Kidney (tissue), 14 donors: Measurements from ENCODE around the gene SIT1. TPM values are rescaled to one million over a fixed set of nuclear protein-coding genes. Genes with fewer than 3 reads are reported as not detected.

Experiments used
- DNase-seq, 5 donors: peaks; one replicate each; pipeline ENCODE4 v3.0.0-alpha.2; 2013 to 2020
- FAIRE-seq: peaks from 2 replicates; lab custom pipeline; 2012; peaks lifted over from hg19 to GRCh38; lab: Jason Lieb, UNC
- H3K27ac ChIP-seq, 2 donors: one replicate each; pipeline ENCODE4 v1.7.0; 2013; ENCODE audit warnings: low read depth in 2 of 2, low read length in 2 of 2, inconsistent platforms in 1 of 2
- H3K27me3 ChIP-seq: one replicate; pipeline ENCODE4 v1.7.1; 2013; ENCODE audit warnings: low read length, inconsistent platforms; ENCODE audit not compliant: control insufficient read depth, insufficient read depth
- H3K36me3 ChIP-seq, 3 donors: one replicate each; pipeline versions ENCODE4 v1.7.0 to v1.7.1; 2013; ENCODE audit warnings: low read length in 3 of 3, control low read depth in 1 of 3, inconsistent platforms in 1 of 3; ENCODE audit not compliant: insufficient read depth in 3 of 3, control insufficient read depth in 2 of 3
- H3K4me1 ChIP-seq, 3 donors: one replicate each; pipeline versions ENCODE4 v1.7.0 to v1.7.1; 2013; ENCODE audit warnings: low read length in 3 of 3, inconsistent platforms in 1 of 3, low read depth in 1 of 3; ENCODE audit not compliant: control insufficient read depth in 2 of 3, insufficient read depth in 2 of 3
- H3K4me3 ChIP-seq, 3 donors: one replicate each; pipeline versions ENCODE4 v1.7.0 to v1.8.1; 2013; ENCODE audit warnings: low read length in 3 of 3, control low read depth in 1 of 3, inconsistent platforms in 1 of 3
- H3K9ac ChIP-seq, 3 donors: one replicate each; pipeline versions ENCODE4 v1.7.0 to v1.7.1; 2013; ENCODE audit warnings: low read length in 3 of 3, control low read depth in 1 of 3, inconsistent platforms in 1 of 3
- H3K9me3 ChIP-seq, 3 donors: one replicate each; pipeline versions ENCODE4 v1.7.0 to v1.7.1; 2013; ENCODE audit warnings: low read length in 3 of 3, control low read depth in 1 of 3, inconsistent platforms in 1 of 3; ENCODE audit not compliant: control insufficient read depth in 2 of 3, insufficient read depth in 1 of 3
- intact Hi-C: fragments of 100-400 bp; cut with DNase I; formaldehyde crosslinking; loops from one replicate; pipeline ENCODE4 v1.11.1; 2022
- polyA plus RNA-seq: library from polyadenylated mRNA; stranded (reverse); fragments of 350-450 nt; fragmentation: Illumina TruSeq; extraction: RNeasy Lipid Tissue Mini Kit (QIAGEN cat#74804); gene quantifications from one replicate; pipeline ENCODE4 v1.2.3, GENCODE V29; 2014; ENCODE audit warnings: low read depth, low replicate concordance; ENCODE audit not compliant: insufficient read depth
- total RNA-seq: library from RNA; stranded (reverse); fragmentation: NEBNext Ultra II Directional; extraction: Animal tissue kit (Norgen Biotek cat#: 25700); gene quantifications from one replicate; pipeline ENCODE4 v1.2.1, GENCODE V29; 2021
- TF ChIP-seq, protein P1 (sequence below): IDR thresholded peaks from 3 replicates; pipeline ENCODE4 v1.5.1; 2012; ENCODE audit warnings: mild to moderate bottlenecking, moderate library complexity, borderline replicate concordance; ENCODE audit not compliant: insufficient read depth; ENCODE audit errors: extremely low read depth
- donor health status: control.
- donor health status: control.
- donor health status: control.
- donor health status: control.
- donor health status: control.
- donor health status: DM: yes; HTN: yes; CAD: no.
- donor health status: Normal renal cell carcinoma (clear cell type).

SIT1 gene
- total and polyA plus RNA-seq, 2 donors from 2014 or later: 0.32 to 3.1 TPM

- Histone ChIP-seq H3K4me1 (peaks cover 0 to 6% (median 5%) of the 10 kb centered on the region in 3 donors), H3K9me3 (no peaks in the 10 kb centered on the region), H3K36me3 (peaks cover 0 to 12% (median 0%) of the 10 kb centered on the region in 3 donors), H3K27ac (no peak overlapping the region), H3K9ac (no peak overlapping the region), H3K4me3 (no peak overlapping the region), H3K27me3 (peaks cover 3% of the 10 kb centered on the region)
- FAIRE-seq (no peak), DNase-seq (peak in 2 of 5 donors; percentile 26 to 62)
- intact Hi-C loops: no loop called here
- TF ChIP-seq, protein P1, sequence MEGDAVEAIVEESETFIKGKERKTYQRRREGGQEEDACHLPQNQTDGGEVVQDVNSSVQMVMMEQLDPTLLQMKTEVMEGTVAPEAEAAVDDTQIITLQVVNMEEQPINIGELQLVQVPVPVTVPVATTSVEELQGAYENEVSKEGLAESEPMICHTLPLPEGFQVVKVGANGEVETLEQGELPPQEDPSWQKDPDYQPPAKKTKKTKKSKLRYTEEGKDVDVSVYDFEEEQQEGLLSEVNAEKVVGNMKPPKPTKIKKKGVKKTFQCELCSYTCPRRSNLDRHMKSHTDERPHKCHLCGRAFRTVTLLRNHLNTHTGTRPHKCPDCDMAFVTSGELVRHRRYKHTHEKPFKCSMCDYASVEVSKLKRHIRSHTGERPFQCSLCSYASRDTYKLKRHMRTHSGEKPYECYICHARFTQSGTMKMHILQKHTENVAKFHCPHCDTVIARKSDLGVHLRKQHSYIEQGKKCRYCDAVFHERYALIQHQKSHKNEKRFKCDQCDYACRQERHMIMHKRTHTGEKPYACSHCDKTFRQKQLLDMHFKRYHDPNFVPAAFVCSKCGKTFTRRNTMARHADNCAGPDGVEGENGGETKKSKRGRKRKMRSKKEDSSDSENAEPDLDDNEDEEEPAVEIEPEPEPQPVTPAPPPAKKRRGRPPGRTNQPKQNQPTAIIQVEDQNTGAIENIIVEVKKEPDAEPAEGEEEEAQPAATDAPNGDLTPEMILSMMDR: peak; percentile 59
These were observed 39.4 kb downstream of the SIT1 start for GRCh38 chr9:35611230-35611797.

- H3K27ac ChIP-seq: no peak overlapping the region
- DNase-seq: peak in 1 of 5 donors; percentile 29
These were observed 40.9 kb downstream of the SIT1 start for GRCh38 chr9:35609820-35610163.

GRCh38 chr9:35609001-35609819 lies 41.5 kb downstream of the SIT1 start:
- Histone ChIP-seq H3K4me1 (peaks cover 0 to 10% (median 9%) of the 10 kb centered on the region in 3 donors), H3K27me3 (no peaks in the 10 kb centered on the region), H3K36me3 (peaks cover 0 to 12% (median 0%) of the 10 kb centered on the region in 3 donors), H3K27ac (no peak overlapping the region), H3K9me3 (no peaks in the 10 kb centered on the region), H3K9ac (no peak overlapping the region), H3K4me3 (no peak overlapping the region)
- intact Hi-C loops: no loop called here
- TF ChIP-seq, protein P1: no peak
- FAIRE-seq (no peak), DNase-seq (peak in 1 of 5 donors; percentile 77)

More at GRCh38 chr9:35609820-35610163, 40.9 kb downstream of the SIT1 start:
- intact Hi-C loops: no loop called here
- no peaks in the 10 kb centered on the region for H3K27me3 ChIP-seq
- H3K4me1 ChIP-seq: peaks cover 0 to 10% (median 9%) of the 10 kb centered on the region in 3 donors
- TF ChIP-seq, protein P1: no peak
- H3K4me3 ChIP-seq: no peak overlapping the region
- no peaks in the 10 kb centered on the region for H3K9me3 ChIP-seq
- H3K9ac ChIP-seq: no peak overlapping the region
- FAIRE-seq: no peak
- peaks cover 0 to 12% (median 0%) of the 10 kb centered on the region in 3 donors for H3K36me3 ChIP-seq
